Posterior cingulate gyrus (tissue), 11 donors: ENCODE data around the gene TBC1D22A.

Experiments used
- DNase-seq, 10 donors: peaks; one replicate each; pipeline versions ENCODE4 v3.0.0 to v3.0.0-alpha.2; 2020 to 2021; ENCODE audit warnings: mixed read lengths in 3 of 10
- intact Hi-C: fragments of 100-400 bp; cut with DNase I; formaldehyde crosslinking; loops from one replicate; pipeline ENCODE4 v1.15.1; 2023

Gene TBC1D22A

GRCh38 chr22:47210686-47211085, 448.2 kb downstream of the TBC1D22A start:
- DNase-seq = peak in 1 of 10 donors; percentile 5
- intact Hi-C loops = no loop called here

- intact Hi-C loops = no loop called here
- DNase-seq = peak in 1 of 10 donors; percentile 80
Observed at GRCh38 chr22:47213571-47214230, 451.3 kb downstream of the TBC1D22A start.

GRCh38 chr22:47215851-47216250, 453.4 kb downstream of the TBC1D22A start:
- no peak for DNase-seq
- intact Hi-C loops = no loop called here

GRCh38 chr22:47218671-47219070, 456.2 kb downstream of the TBC1D22A start:
- intact Hi-C loops = no loop called here

GRCh38 chr22:47219789-47220188, 457.3 kb downstream of the TBC1D22A start:
- intact Hi-C loops = no loop called here

More at GRCh38 chr22:47218671-47219070, 456.2 kb downstream of the TBC1D22A start:
- DNase-seq = peak in 1 of 10 donors; percentile 10

GRCh38 chr22:47220752-47221151, 458.3 kb downstream of the TBC1D22A start:
- intact Hi-C loops = no loop called here
- no peak for DNase-seq

More at GRCh38 chr22:47219789-47220188, 457.3 kb downstream of the TBC1D22A start:
- DNase-seq = no peak

- peak in 1 of 10 donors; percentile 47 for DNase-seq
- intact Hi-C loops = no loop called here
Observed at GRCh38 chr22:47221840-47222615, 459.6 kb downstream of the TBC1D22A start.
